GM19468 (cell line): ENCODE measurements around the gene MAMDC2.

Experiments used
- ATAC-seq: cut with Tn5 transposase; IDR thresholded peaks from one replicate; pipeline ENCODE4 v1.9.1; 2021; ENCODE audit warnings: mild to moderate bottlenecking, moderate library complexity, moderate number of reproducible peaks; ENCODE audit not compliant: unreplicated experiment; ENCODE audit errors: extremely low read depth

MAMDC2 gene

GRCh38 chr9:70060883-70061507, 17.3 kb downstream of the MAMDC2 start:
- peak; percentile 82 for ATAC-seq

- no peak for ATAC-seq
Observed at GRCh38 chr9:70061776-70062175, 18.1 kb downstream of the MAMDC2 start.

GRCh38 chr9:70064496-70064895, 20.8 kb downstream of the MAMDC2 start:
- no peak for ATAC-seq

- ATAC-seq, result no peak
Observed at GRCh38 chr9:70065572-70065971, 21.9 kb downstream of the MAMDC2 start.

GRCh38 chr9:70066418-70066817, 22.8 kb downstream of the MAMDC2 start:
- no peak for ATAC-seq

GRCh38 chr9:70066874-70067273, 23.2 kb downstream of the MAMDC2 start:
- ATAC-seq, result no peak

GRCh38 chr9:70069704-70070103, 26.1 kb downstream of the MAMDC2 start:
- no peak for ATAC-seq

- no peak for ATAC-seq
Observed at GRCh38 chr9:70073193-70073592, 29.5 kb downstream of the MAMDC2 start.

GRCh38 chr9:70073756-70074155, 30.1 kb downstream of the MAMDC2 start:
- no peak for ATAC-seq

- no peak for ATAC-seq
Observed at GRCh38 chr9:70076678-70077077, 33.0 kb downstream of the MAMDC2 start.

- ATAC-seq, result no peak
Observed at GRCh38 chr9:70079417-70080037, 35.9 kb downstream of the MAMDC2 start.

- no peak for ATAC-seq
Observed at GRCh38 chr9:70080481-70081119, 37.0 kb downstream of the MAMDC2 start.

- ATAC-seq, result no peak
Observed at GRCh38 chr9:70081120-70081495, 37.5 kb downstream of the MAMDC2 start.

GRCh38 chr9:70083429-70083828, 39.8 kb downstream of the MAMDC2 start:
- ATAC-seq, result no peak

GRCh38 chr9:70085241-70085640, 41.6 kb downstream of the MAMDC2 start:
- ATAC-seq, result no peak

- ATAC-seq, result no peak
Observed at GRCh38 chr9:70091103-70091502, 47.5 kb downstream of the MAMDC2 start.

- ATAC-seq, result no peak
Observed at GRCh38 chr9:70091572-70091971, 47.9 kb downstream of the MAMDC2 start.

- ATAC-seq, result no peak
Observed at GRCh38 chr9:70092190-70092589, 48.5 kb downstream of the MAMDC2 start.

- no peak for ATAC-seq
Observed at GRCh38 chr9:70093095-70093494, 49.4 kb downstream of the MAMDC2 start.

- no peak for ATAC-seq
Observed at GRCh38 chr9:70093944-70094343, 50.3 kb downstream of the MAMDC2 start.

- ATAC-seq, result no peak
Observed at GRCh38 chr9:70094747-70095146, 51.1 kb downstream of the MAMDC2 start.

- ATAC-seq, result no peak
Observed at GRCh38 chr9:70097187-70097586, 53.5 kb downstream of the MAMDC2 start.
